ENCODE data around the gene SPOCK2. TPM values are rescaled to one million over a fixed set of nuclear protein-coding genes. Genes with fewer than 3 reads are reported as not detected.

Gene SPOCK2
- polyA plus RNA-seq, 1 of the 3 experiments (the other 2 are of a cell fraction), result 0.18 TPM

- Histone ChIP-seq H3K36me3 (replicated peaks in 1 of 2; ENCODE audit: control insufficient read depth in 1 of 2, insufficient read depth in 2 of 2, low read length in 1 of 2) (no peaks in the 10 kb centered on the region), H2AFZ (ENCODE audit: low read depth) (no peak overlapping the region), H3F3A (replicated peaks; ENCODE audit: insufficient read depth) (no peaks in the 10 kb centered on the region), H3K4me2 (no peak overlapping the region), H3K4me1 (ENCODE audit: control insufficient read depth in 1 of 2, insufficient read depth in 2 of 2, low read depth in 1 of 2, low read length in 1 of 2) (no peaks in the 10 kb centered on the region), H3K9me2 (no peaks in the 10 kb centered on the region), H3K79me2 (ENCODE audit: insufficient read depth) (no peaks in the 10 kb centered on the region), H3K27me3 (ENCODE audit: insufficient read depth) (no peaks in the 10 kb centered on the region), H3K9ac (no peak overlapping the region), H3K9me3 (no peaks in the 10 kb centered on the region), H3K27ac (ENCODE audit: low read depth in 2 of 2, low read length in 1 of 2) (no peak overlapping the region), H4K20me1 (ENCODE audit: insufficient read depth) (no peaks in the 10 kb centered on the region), H3K4me3 (ENCODE audit: low read depth in 2 of 2, low read length in 1 of 2) (no peak overlapping the region)
- ChIA-PET CTCF (interaction anchor here (0.8 to 3.8 kb wide), 3 partner anchors 10 to 141 kb away, joined by 3 to 35 read pairs (median 22); no protein-coding TSS in a partner anchor), POLR2A (no interaction called here)
- no peak for DNase-seq
- WGBS (ENCODE audit: low lambda C conversion rate), result 83% methylated on average over 3 of the region's 3 CpGs
- TF ChIP-seq EP300 (IDR thresholded peaks at IDR 0.05; ENCODE audit: borderline replicate concordance in 1 of 2, low read depth in 1 of 2, low read length in 1 of 2) (no peak), SIN3A (IDR thresholded peaks at IDR 0.05; ENCODE audit: borderline replicate concordance, low read depth, low read length) (no peak), ELF1 (IDR thresholded peaks at IDR 0.05) (no peak), IRF3 (IDR thresholded peaks at IDR 0.05; ENCODE audit: low read depth, low read length) (no peak), ZBTB33 (IDR thresholded peaks at IDR 0.05; ENCODE audit: borderline replicate concordance, low read depth) (no peak)
These were observed 50.5 kb downstream of the SPOCK2 start for GRCh38 chr10:72037811-72038210.

GRCh38 chr10:72037266-72037665, 51.1 kb downstream of the SPOCK2 start:
- POLR2A ChIA-PET, result no interaction called here

More at GRCh38 chr10:72037266-72037665, 51.1 kb downstream of the SPOCK2 start:
- no peaks in the 10 kb centered on the region for H3K9me2 ChIP-seq
- H3K4me3 ChIP-seq (ENCODE audit: low read depth in 2 of 2, low read length in 1 of 2), result no peak overlapping the region
- CTCF ChIA-PET, result interaction anchor here (3.4 to 3.8 kb wide), 2 partner anchors 11 to 141 kb away, joined by 22 to 35 read pairs; no protein-coding TSS in a partner anchor
- 85% methylated on average over 6 of the region's 8 CpGs for WGBS (ENCODE audit: low lambda C conversion rate)
- no peak overlapping the region for H3K27ac ChIP-seq (ENCODE audit: low read depth in 2 of 2, low read length in 1 of 2)
- no peaks in the 10 kb centered on the region for H3F3A ChIP-seq (replicated peaks; ENCODE audit: insufficient read depth)
- no peak overlapping the region for H2AFZ ChIP-seq (ENCODE audit: low read depth)
- no peaks in the 10 kb centered on the region for H4K20me1 ChIP-seq (ENCODE audit: insufficient read depth)
- H3K36me3 ChIP-seq (replicated peaks in 1 of 2; ENCODE audit: control insufficient read depth in 1 of 2, insufficient read depth in 2 of 2, low read length in 1 of 2), result no peaks in the 10 kb centered on the region
- no peak for TF ChIP-seq RCOR1 (IDR thresholded peaks at IDR 0.05; ENCODE audit: low read length)
- no peak for TF ChIP-seq EP300 (IDR thresholded peaks at IDR 0.05; ENCODE audit: borderline replicate concordance in 1 of 2, low read depth in 1 of 2, low read length in 1 of 2)
- TF ChIP-seq FOXJ3 (CRISPR knock-in tag; IDR thresholded peaks at IDR 0.05), result no peak
- no peak for TF ChIP-seq PBX3 (IDR thresholded peaks at IDR 0.05)
- no peak for TF ChIP-seq NFIC (IDR thresholded peaks at IDR 0.05; ENCODE audit: borderline replicate concordance)
- no peak for TF ChIP-seq GATA2 (CRISPR knock-in tag; IDR thresholded peaks at IDR 0.05)
- no peak overlapping the region for H3K9ac ChIP-seq
- no peaks in the 10 kb centered on the region for H3K9me3 ChIP-seq
- H3K27me3 ChIP-seq (ENCODE audit: insufficient read depth), result no peaks in the 10 kb centered on the region
- DNase-seq, result no peak
- H3K4me1 ChIP-seq (ENCODE audit: control insufficient read depth in 1 of 2, insufficient read depth in 2 of 2, low read depth in 1 of 2, low read length in 1 of 2), result no peaks in the 10 kb centered on the region
- H3K4me2 ChIP-seq, result no peak overlapping the region
- no peaks in the 10 kb centered on the region for H3K79me2 ChIP-seq (ENCODE audit: insufficient read depth)
